GM12865 (cell line): Measurements from ENCODE around the gene MOK.
A peak's percentile ranks its signal among the peaks of the same experiment; 100 is the strongest.

Source experiments
- DNase-seq: peaks from one replicate; pipeline ENCODE4 v3.0.0; 2010; ENCODE audit warnings: low read depth
- H3K4me3 ChIP-seq: 2 replicates; pipeline ENCODE4 v1.5.1; 2011; ENCODE audit warnings: mild to moderate bottlenecking, low read depth, low read length, control low read depth
- TF ChIP-seq, protein P1 (sequence below): IDR thresholded peaks from 2 replicates; pipeline ENCODE4 v1.5.1; 2011; ENCODE audit warnings: low read length, control low read depth, low read depth, inconsistent platforms; ENCODE audit not compliant: insufficient read depth; ENCODE audit errors: missing control alignments

Gene MOK

GRCh38 chr14:102225936-102226335 is 79.0 kb downstream of the MOK start:
- TF ChIP-seq, protein P1, sequence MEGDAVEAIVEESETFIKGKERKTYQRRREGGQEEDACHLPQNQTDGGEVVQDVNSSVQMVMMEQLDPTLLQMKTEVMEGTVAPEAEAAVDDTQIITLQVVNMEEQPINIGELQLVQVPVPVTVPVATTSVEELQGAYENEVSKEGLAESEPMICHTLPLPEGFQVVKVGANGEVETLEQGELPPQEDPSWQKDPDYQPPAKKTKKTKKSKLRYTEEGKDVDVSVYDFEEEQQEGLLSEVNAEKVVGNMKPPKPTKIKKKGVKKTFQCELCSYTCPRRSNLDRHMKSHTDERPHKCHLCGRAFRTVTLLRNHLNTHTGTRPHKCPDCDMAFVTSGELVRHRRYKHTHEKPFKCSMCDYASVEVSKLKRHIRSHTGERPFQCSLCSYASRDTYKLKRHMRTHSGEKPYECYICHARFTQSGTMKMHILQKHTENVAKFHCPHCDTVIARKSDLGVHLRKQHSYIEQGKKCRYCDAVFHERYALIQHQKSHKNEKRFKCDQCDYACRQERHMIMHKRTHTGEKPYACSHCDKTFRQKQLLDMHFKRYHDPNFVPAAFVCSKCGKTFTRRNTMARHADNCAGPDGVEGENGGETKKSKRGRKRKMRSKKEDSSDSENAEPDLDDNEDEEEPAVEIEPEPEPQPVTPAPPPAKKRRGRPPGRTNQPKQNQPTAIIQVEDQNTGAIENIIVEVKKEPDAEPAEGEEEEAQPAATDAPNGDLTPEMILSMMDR: no peak
- no peak for DNase-seq
- H3K4me3 ChIP-seq: no peak overlapping the region

- TF ChIP-seq, protein P1: no peak
- no peak for DNase-seq
- H3K4me3 ChIP-seq: no peak overlapping the region
These were observed 79.6 kb downstream of the MOK start for GRCh38 chr14:102225386-102225785.

- no peak for DNase-seq
- TF ChIP-seq, protein P1: no peak
- H3K4me3 ChIP-seq: no peak overlapping the region
These were observed 81.3 kb downstream of the MOK start for GRCh38 chr14:102223682-102224081.

DNA sequence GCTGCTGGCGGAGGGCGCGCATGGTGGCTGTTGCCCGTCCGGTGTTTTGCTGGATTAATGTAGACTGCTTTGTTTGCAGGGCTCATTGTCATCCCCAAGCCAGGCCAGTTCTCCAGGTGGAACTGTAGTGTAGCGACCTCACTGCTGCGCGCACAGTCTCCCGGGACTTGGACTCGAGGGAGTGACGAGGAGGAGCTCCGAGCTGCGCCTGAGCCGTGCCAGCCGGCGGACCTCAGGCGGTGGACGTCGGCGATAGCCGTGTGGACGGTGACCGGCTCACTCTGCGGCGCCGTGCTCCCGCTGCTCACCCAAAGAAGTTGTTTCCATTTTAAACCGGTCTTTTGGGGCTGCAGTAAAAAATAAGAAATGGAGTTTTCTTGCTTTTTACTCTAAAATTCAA is 82.2 kb downstream of the MOK start:
- DNase-seq: no peak
- H3K4me3 ChIP-seq: no peak overlapping the region
- TF ChIP-seq, protein P1: no peak

GRCh38 chr14:102222009-102222575 is 82.9 kb downstream of the MOK start:
- TF ChIP-seq, protein P1: no peak
- no peak for DNase-seq
- no peak overlapping the region for H3K4me3 ChIP-seq

DNA sequence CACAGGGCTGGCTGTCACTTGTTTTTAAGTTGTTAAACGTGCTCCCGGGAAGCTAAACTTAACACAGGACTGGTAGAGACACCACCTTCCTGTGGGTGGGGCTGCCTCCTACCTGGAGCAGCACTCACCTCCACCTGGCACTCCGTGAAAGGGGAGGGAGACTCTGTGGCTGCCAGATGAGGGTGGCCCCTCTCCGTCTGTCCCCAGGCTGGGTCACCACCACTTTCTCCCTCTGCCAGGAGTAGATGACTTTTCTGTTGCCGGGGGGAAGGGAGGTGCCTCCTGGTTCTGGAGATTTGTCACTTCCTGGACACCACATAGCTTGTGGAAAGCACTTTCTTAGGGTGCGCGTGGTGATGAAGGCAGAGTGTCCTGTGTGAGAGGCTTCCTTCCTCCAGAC is 83.9 kb downstream of the MOK start:
- TF ChIP-seq, protein P1: no peak
- no peak overlapping the region for H3K4me3 ChIP-seq
- DNase-seq: no peak

GRCh38 chr14:102220031-102220430 is 84.9 kb downstream of the MOK start:
- DNase-seq: peak; percentile 78
- TF ChIP-seq, protein P1: no peak
- no peak overlapping the region for H3K4me3 ChIP-seq
